ENCODE measurements around the gene DRAXIN.

Gene DRAXIN

DNA sequence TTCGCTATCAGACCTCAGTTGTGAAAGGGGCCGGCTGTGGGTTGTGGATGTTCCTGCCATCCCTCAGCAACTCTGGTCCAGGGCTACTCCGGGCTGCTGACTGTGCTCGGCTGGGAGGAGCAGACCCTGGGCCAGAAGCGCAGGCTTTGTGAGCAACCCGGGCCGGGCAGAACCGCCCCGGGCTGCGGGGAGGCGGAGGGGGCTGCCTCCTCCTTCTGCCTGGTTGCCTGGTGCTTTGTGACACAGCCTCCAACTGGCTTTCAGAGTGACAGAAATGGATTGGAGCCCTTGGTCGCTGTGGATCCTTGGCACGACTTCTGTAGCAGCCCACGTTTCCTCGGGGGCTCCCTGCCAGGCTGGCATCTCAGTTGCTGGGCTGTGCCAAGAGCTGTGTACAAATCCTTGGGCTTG lies 10.0 kb downstream of the DRAXIN start:
- TF ChIP-seq ARNT (IDR thresholded peaks at IDR 0.05) (no peak), L3MBTL2 (conservative IDR thresholded peaks at IDR 0.05) (no peak)
- TF ChIP-seq, protein P1, sequence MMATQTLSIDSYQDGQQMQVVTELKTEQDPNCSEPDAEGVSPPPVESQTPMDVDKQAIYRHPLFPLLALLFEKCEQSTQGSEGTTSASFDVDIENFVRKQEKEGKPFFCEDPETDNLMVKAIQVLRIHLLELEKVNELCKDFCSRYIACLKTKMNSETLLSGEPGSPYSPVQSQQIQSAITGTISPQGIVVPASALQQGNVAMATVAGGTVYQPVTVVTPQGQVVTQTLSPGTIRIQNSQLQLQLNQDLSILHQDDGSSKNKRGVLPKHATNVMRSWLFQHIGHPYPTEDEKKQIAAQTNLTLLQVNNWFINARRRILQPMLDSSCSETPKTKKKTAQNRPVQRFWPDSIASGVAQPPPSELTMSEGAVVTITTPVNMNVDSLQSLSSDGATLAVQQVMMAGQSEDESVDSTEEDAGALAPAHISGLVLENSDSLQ (IDR thresholded peaks at IDR 0.05): no peak
- CTCF ChIA-PET: no interaction called here
- POLR2A ChIA-PET: no interaction called here
- DNase-seq (ENCODE audit: extremely low spot score): no peak

- CTCF ChIA-PET: no interaction called here
- DNase-seq (ENCODE audit: extremely low spot score): no peak
- TF ChIP-seq TARDBP (IDR thresholded peaks at IDR 0.05) (peak; percentile 46; the same call in 1 of the 2 replicates), NFRKB (IDR thresholded peaks at IDR 0.05) (no peak), CTBP1 (IDR thresholded peaks at IDR 0.05; ENCODE audit: borderline replicate concordance) (no peak)
- POLR2A ChIA-PET: no interaction called here
Observed at GRCh38 chr1:11701981-11702803, 10.7 kb downstream of the DRAXIN start.

DNA sequence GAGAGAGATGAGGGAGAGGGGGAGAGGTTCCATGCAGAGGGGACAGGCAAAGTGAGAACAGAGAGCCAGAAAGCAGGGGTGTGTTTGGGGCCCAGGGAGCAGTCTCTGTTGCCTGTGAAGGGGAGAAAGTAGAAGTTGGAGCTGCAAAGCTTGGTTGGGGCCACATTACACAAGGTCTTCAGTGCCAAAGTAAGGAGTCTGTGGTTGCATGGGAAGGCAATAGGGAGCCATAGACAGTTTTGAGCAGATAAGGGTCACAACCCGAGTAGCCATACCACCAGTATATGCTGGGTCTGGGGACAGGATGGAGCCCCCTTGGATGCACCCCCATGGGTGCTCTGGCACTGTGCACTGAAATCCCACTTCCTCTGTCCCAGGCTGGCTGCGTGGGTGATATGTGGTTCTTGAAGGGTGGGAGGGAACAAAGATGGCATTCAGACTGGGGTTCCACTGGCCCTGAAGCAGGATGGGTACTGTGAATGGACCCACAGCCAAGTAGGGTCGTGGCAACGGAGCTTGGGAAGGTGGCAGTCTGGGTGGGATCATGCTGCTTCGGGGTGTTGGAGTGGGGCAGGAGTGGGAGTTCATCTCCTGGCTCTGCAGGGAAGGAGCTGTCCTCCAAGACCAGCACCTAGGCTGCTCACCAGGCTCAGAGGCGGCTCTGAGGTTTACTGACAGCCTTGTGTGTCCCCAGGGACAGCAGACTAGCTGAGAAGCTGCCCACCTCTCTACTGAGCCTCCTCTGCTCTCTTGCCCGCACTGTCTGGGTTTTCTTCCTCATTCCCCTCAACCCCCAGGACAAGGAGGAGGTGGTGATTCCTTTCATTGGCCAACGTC lies 12.1 kb downstream of the DRAXIN start:
- DNase-seq (ENCODE audit: extremely low spot score): no peak
- POLR2A ChIA-PET: no interaction called here
- CTCF ChIA-PET: interaction anchor here (0.6 kb wide), 1 partner anchor 101 kb away, joined by 3 read pairs; no protein-coding TSS in a partner anchor
- no peak for TF ChIP-seq FOXM1 (IDR thresholded peaks at IDR 0.05; ENCODE audit: borderline replicate concordance)
- TF ChIP-seq, protein P1 (IDR thresholded peaks at IDR 0.05): no peak
- TF ChIP-seq ZNF384 (IDR thresholded peaks at IDR 0.05): no peak
- no peak for TF ChIP-seq BHLHE40 (IDR thresholded peaks at IDR 0.05; ENCODE audit: borderline replicate concordance)
- TF ChIP-seq L3MBTL2 (conservative IDR thresholded peaks at IDR 0.05): no peak
- no peak for TF ChIP-seq SP1 (IDR thresholded peaks at IDR 0.05)
- no peak for TF ChIP-seq CTBP1 (IDR thresholded peaks at IDR 0.05; ENCODE audit: borderline replicate concordance)
- no peak for TF ChIP-seq TARDBP (IDR thresholded peaks at IDR 0.05)
- TF ChIP-seq ARNT (IDR thresholded peaks at IDR 0.05): no peak
- no peak for TF ChIP-seq SUZ12 (IDR thresholded peaks at IDR 0.05)
- TF ChIP-seq LEF1 (IDR thresholded peaks at IDR 0.05; ENCODE audit: borderline replicate concordance): no peak
- TF ChIP-seq FOXK2 (IDR thresholded peaks at IDR 0.05): no peak
- no peak for TF ChIP-seq NFRKB (IDR thresholded peaks at IDR 0.05)

DNA sequence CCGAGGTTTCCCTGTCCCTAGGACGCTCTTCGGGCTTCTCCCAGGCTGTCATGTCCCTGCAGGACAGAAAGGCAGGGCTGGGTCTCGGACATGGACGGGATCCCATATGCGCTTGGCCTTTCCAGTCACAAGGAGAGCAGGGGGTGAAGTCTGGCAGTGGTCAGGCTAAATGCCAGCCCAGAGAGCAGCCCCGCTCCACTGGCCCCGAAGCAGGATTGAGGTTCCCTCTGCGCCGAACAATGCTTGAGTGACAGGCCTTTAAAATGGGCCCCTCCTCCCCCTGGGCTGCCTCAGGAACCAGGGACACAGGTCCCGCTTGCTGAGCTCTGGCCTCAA lies 12.7 kb downstream of the DRAXIN start:
- ChIA-PET POLR2A (no interaction called here), CTCF (interaction anchor here (2.0 kb wide), 1 partner anchor 15 kb away, joined by 5 read pairs; no protein-coding TSS in a partner anchor)
- TF ChIP-seq ZNF384 (IDR thresholded peaks at IDR 0.05) (no peak), SUZ12 (IDR thresholded peaks at IDR 0.05) (no peak), BHLHE40 (IDR thresholded peaks at IDR 0.05; ENCODE audit: borderline replicate concordance) (no peak), HDGF (IDR thresholded peaks at IDR 0.05; ENCODE audit: borderline replicate concordance) (no peak)
- TF ChIP-seq, protein P1 (IDR thresholded peaks at IDR 0.05): peak; percentile 79
- DNase-seq (ENCODE audit: extremely low spot score): no peak

DNA sequence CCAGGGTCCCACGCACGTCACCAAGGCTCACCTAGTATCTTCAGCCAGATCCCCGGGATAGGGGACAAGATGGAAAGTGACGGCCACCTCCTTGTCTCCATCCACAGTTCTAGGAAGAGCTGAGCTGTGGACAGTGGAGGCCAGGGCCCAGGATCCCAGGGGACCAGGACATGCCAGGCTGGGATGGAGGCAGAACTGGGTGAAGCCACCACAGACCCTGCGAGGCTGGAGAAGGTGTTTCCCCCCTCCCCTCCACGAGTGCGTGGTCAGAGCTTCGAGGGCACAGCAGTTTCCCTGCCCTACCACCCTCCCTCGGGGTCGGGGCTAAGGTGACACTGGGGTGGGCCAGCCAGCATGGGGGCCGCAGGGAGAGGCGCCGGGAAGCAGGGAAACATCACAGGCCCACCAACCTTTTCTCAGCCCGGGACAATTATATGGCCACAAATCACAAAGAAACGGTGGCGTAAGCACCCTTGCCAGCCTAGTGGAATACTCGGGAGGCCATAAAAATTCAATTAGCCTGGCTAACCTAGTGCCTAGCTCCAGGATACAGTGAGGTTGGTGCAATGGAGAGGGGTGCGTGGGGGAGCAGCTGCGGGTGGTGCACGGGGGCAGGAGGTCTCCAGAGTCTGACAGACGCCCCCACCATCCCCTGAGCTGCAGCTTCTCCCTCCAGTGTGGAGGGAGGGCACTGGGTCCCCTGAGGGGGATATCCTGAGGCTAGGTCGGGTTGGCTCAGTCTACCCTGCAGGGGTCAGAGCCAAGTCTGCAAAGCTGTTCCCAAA lies 13.4 kb downstream of the DRAXIN start:
- no peak for DNase-seq (ENCODE audit: extremely low spot score)
- TF ChIP-seq TARDBP (IDR thresholded peaks at IDR 0.05) (no peak), ELF4 (IDR thresholded peaks at IDR 0.05) (no peak), CTBP1 (IDR thresholded peaks at IDR 0.05; ENCODE audit: borderline replicate concordance) (no peak), FOXA1 (IDR thresholded peaks at IDR 0.05) (no peak), SUZ12 (IDR thresholded peaks at IDR 0.05) (no peak), LEF1 (IDR thresholded peaks at IDR 0.05; ENCODE audit: borderline replicate concordance) (no peak)
- TF ChIP-seq, protein P1 (IDR thresholded peaks at IDR 0.05): peak; percentile 32; the same call in 1 of the 2 replicates
- ChIA-PET POLR2A (no interaction called here), CTCF (interaction anchor here (1.1 to 2.0 kb wide), 2 partner anchors 15 to 55 kb away, joined by 3 to 5 read pairs; no protein-coding TSS in a partner anchor)
